PC-3 (cell line): ENCODE data around the gene HERPUD1. TPM values are rescaled to one million over a fixed set of nuclear protein-coding genes. Genes with fewer than 3 reads are reported as not detected.
"Not testable (repeated sequence)": the region's sequence is repeated elsewhere in the genome, so short reads cannot be mapped to it uniquely, and the experiment has no call there.

Experiments used
- ATAC-seq: fragments of 200-7000 bp; cut with Tn5 transposase; 2 replicates; pipeline ENCODE4 v1.9.1; 2020; ENCODE audit warnings: mild to moderate bottlenecking, moderate library complexity
- BruUV-seq: library from RNA; stranded (reverse); fragments of 400-500 nt; replicated peaks from 2 replicates; lab custom pipeline; 2021; lab: Mats Ljungman, UMichigan
- CTCF ChIA-PET: fragments of 300-600 bp; sonication (Branson Sonifier 250); formaldehyde crosslinking; loops from one replicate; lab custom pipeline; 2022; ENCODE audit warnings: antibody characterized with exemption; lab: Charles Lee
- POLR2A ChIA-PET: fragments of 300-600 bp; sonication (Branson Sonifier 250); formaldehyde crosslinking; loops from one replicate; lab custom pipeline; 2022; ENCODE audit warnings: antibody characterized with exemption; ENCODE audit not compliant: unreplicated experiment; lab: Charles Lee
- DNase-seq: peaks from one replicate; pipeline ENCODE4 v3.0.0-alpha.2; 2015
- H2AFZ ChIP-seq: fragments of 300-600 bp; sonication (generic); 2 replicates; pipeline ENCODE4 v1.6.0; 2016; ENCODE audit warnings: antibody characterized with exemption, low read length
- H3F3A ChIP-seq: fragments of 300-600 bp; sonication (generic); one replicate; pipeline ENCODE4 v1.6.0; 2017; ENCODE audit warnings: antibody characterized with exemption, low read length, control low read depth, mild to moderate bottlenecking; ENCODE audit not compliant: unreplicated experiment
- H3K27ac ChIP-seq: fragments of 300-600 bp; sonication (generic); 2 replicates; pipeline ENCODE4 v1.5.1; 2016; ENCODE audit warnings: mild to moderate bottlenecking, low read length
- H3K27me3 ChIP-seq: fragments of 300-600 bp; sonication (generic); 2 replicates; pipeline ENCODE4 v1.6.1; 2016; ENCODE audit warnings: low read length, mixed read lengths
- H3K36me3 ChIP-seq: fragments of 300-600 bp; sonication (generic); 2 replicates; pipeline ENCODE4 v1.6.1; 2016; ENCODE audit warnings: low read depth, mixed run types, low read length, mixed read lengths
- H3K4me1 ChIP-seq: fragments of 300-600 bp; sonication (generic); 2 replicates; pipeline ENCODE4 v1.5.1; 2016; ENCODE audit warnings: low read length; ENCODE audit not compliant: insufficient read depth
- H3K4me2 ChIP-seq: fragments of 300-600 bp; sonication (generic); 2 replicates; pipeline ENCODE4 v1.6.0; 2016; ENCODE audit warnings: low read length
- H3K4me3 ChIP-seq: fragments of 300-600 bp; sonication (generic); 2 replicates; pipeline ENCODE4 v1.5.1; 2016; ENCODE audit warnings: mild to moderate bottlenecking, low read length, mixed read lengths
- H3K79me2 ChIP-seq: fragments of 300-600 bp; sonication (generic); 2 replicates; pipeline ENCODE4 v1.6.1; 2017; ENCODE audit warnings: low read length, mixed read lengths
- H3K9ac ChIP-seq: fragments of 300-600 bp; sonication (generic); 2 replicates; pipeline ENCODE4 v1.6.0; 2016; ENCODE audit warnings: mild to moderate bottlenecking, low read length
- H3K9me2 ChIP-seq: fragments of 300-600 bp; sonication (generic); replicated peaks from 2 replicates; pipeline ENCODE4 v1.6.1; 2016; ENCODE audit warnings: mixed run types, low read length, mixed read lengths
- H3K9me3 ChIP-seq: fragments of 300-600 bp; sonication (generic); 2 replicates; pipeline ENCODE4 v1.6.1; 2016; ENCODE audit warnings: low read length, mixed read lengths
- H4K20me1 ChIP-seq: fragments of 300-600 bp; sonication (generic); 2 replicates; pipeline ENCODE4 v1.6.1; 2016; ENCODE audit warnings: low read length, mixed read lengths
- EZH2 ChIP-seq: fragments of 300-600 bp; sonication (generic); IDR thresholded peaks from one replicate; pipeline ENCODE4 v1.6.1; 2017; ENCODE audit warnings: antibody characterized with exemption, mild to moderate bottlenecking, low read length; ENCODE audit not compliant: unreplicated experiment
- EZH2phosphoT487 ChIP-seq: fragments of 300-600 bp; sonication (generic); IDR thresholded peaks from 2 replicates; pipeline ENCODE4 v1.6.1; 2018; ENCODE audit warnings: mild to moderate bottlenecking, antibody characterized with exemption, low read length, borderline replicate concordance
- intact Hi-C: fragments of 100-400 bp; cut with micrococcal nuclease; formaldehyde crosslinking; loops from 2 replicates; pipeline ENCODE4 v1.9.0; 2023
- total RNA-seq: library from RNA; depleted of rRNA; stranded (reverse); fragments of >200 nt; gene quantifications from 2 replicates; pipeline ENCODE4 v1.2.3, GENCODE V29; 2014
- TF ChIP-seq, protein P1 (sequence below): fragments of 300-600 bp; sonication (generic); conservative IDR thresholded peaks from 2 replicates; pipeline ENCODE4 v1.5.1; 2017; ENCODE audit warnings: antibody characterized with exemption, low read depth, mild to moderate bottlenecking, low read length

HERPUD1 gene
- total RNA-seq, 1 experiment from 2014 or later, result 54.9 TPM

DNA sequence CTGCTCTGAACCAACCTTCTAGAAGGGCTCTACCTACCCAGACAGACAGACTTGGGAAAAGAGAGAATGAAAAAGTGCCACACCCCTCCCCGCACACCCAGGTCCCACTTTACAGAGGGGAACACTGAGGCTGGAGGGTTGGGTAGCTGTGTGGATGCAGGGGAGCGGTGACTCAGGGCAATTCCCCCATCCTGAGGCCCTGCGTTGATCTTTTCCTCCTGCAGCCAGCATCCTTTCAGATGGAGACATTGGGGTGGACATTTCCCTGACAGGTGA lies 39.8 kb downstream of the HERPUD1 start:
- no peaks in the 10 kb centered on the region for H3K79me2 ChIP-seq
- BruUV-seq, result no TSS peak
- intact Hi-C loops, result no loop called here
- H3K27me3 ChIP-seq, result no peaks in the 10 kb centered on the region
- no peaks in the 10 kb centered on the region for H3K9me2 ChIP-seq
- DNase-seq, result no peak
- H4K20me1 ChIP-seq, result no peaks in the 10 kb centered on the region
- H3K27ac ChIP-seq, result no peak overlapping the region
- ATAC-seq, result no peak
- POLR2A ChIA-PET, result interaction anchor here (0.5 kb wide), 1 partner anchor 36 kb away, joined by 5 read pairs; no protein-coding TSS in a partner anchor
- CTCF ChIA-PET, result no interaction called here
- H3K9me3 ChIP-seq, result no peaks in the 10 kb centered on the region
- H3K4me2 ChIP-seq, result no peak overlapping the region
- H3K4me3 ChIP-seq, result no peak overlapping the region
- no peaks in the 10 kb centered on the region for H3K4me1 ChIP-seq
- H3F3A ChIP-seq, result no peaks in the 10 kb centered on the region
- TF ChIP-seq EZH2phosphoT487, result no peak
- TF ChIP-seq EZH2, result no peak
- TF ChIP-seq, protein P1, sequence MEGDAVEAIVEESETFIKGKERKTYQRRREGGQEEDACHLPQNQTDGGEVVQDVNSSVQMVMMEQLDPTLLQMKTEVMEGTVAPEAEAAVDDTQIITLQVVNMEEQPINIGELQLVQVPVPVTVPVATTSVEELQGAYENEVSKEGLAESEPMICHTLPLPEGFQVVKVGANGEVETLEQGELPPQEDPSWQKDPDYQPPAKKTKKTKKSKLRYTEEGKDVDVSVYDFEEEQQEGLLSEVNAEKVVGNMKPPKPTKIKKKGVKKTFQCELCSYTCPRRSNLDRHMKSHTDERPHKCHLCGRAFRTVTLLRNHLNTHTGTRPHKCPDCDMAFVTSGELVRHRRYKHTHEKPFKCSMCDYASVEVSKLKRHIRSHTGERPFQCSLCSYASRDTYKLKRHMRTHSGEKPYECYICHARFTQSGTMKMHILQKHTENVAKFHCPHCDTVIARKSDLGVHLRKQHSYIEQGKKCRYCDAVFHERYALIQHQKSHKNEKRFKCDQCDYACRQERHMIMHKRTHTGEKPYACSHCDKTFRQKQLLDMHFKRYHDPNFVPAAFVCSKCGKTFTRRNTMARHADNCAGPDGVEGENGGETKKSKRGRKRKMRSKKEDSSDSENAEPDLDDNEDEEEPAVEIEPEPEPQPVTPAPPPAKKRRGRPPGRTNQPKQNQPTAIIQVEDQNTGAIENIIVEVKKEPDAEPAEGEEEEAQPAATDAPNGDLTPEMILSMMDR, result no peak
- H3K36me3 ChIP-seq, result no peaks in the 10 kb centered on the region
- no peak overlapping the region for H2AFZ ChIP-seq
- H3K9ac ChIP-seq, result no peak overlapping the region

DNA sequence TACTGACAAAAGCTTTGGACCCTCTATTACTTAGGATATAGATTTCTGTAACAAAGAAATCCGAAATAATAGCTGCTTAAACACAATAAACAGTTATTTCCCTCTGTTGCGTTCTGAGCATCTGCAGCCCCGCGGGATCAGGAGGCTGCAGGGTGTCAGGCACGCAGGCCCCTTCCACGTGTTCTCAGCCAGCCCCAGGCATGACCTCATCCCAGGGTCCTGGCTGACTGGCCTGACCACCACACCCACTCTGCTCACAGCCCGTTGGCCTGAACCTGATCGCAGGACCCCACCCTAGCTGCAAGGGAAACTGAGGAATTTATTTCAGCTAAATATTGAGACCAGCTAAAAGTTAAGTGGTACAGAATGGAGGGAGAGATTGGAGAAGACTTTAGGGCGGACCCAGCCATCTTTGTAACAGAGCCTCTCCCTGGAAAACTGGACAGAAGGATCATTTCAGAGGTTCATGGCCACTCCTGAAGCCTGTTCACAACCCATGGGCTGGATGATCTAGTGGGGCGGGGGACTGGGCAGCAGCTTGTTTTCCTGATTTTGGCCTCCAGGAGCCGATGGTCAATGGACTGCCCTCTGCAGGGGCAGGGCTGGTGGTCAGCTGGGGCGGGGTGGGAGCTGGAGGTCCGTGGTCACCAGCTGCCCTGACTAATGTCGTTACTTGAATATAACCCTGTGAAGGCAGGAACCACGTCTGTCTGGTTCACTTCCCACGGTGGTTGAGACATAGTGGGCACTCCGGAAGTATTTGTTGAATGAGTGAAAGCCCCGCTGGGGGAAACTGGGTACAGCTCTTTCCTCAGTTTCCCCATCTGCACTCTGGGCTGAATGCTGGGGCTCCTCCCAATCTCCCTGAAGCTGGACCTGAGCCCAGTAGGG lies 40.7 kb downstream of the HERPUD1 start:
- Histone ChIP-seq H3K27ac (no peak overlapping the region), H3K9me3 (no peaks in the 10 kb centered on the region), H2AFZ (no peak overlapping the region), H3K36me3 (no peaks in the 10 kb centered on the region), H3K4me2 (no peak overlapping the region), H3K79me2 (no peaks in the 10 kb centered on the region), H3K4me3 (no peak overlapping the region), H3F3A (no peaks in the 10 kb centered on the region), H4K20me1 (no peaks in the 10 kb centered on the region), H3K9ac (no peak overlapping the region), H3K9me2 (no peaks in the 10 kb centered on the region), H3K4me1 (no peaks in the 10 kb centered on the region), H3K27me3 (no peaks in the 10 kb centered on the region)
- no TSS peak for BruUV-seq
- no peak for DNase-seq
- intact Hi-C loops, result no loop called here
- no peak for TF ChIP-seq EZH2
- no peak for TF ChIP-seq EZH2phosphoT487
- TF ChIP-seq, protein P1, result no peak
- ChIA-PET CTCF (no interaction called here), POLR2A (no interaction called here)
- no peak for ATAC-seq

DNA sequence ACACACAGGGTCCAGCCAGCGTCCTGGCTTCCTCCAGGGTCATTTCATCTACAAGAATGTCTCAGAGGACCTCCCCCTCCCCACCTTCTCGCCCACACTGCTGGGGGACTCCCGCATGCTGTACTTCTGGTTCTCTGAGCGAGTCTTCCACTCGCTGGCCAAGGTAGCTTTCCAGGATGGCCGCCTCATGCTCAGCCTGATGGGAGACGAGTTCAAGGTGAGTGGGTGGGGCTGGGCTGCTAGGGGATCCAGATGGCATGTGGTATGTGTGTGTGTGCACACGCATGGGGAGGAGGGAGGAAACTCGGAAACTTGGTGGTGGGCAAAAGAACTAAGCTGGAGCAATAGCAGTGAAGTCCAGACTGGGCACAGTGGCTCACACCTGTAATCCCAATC lies 41.4 kb downstream of the HERPUD1 start:
- Histone ChIP-seq H3K4me2 (no peak overlapping the region), H4K20me1 (no peaks in the 10 kb centered on the region), H2AFZ (no peak overlapping the region), H3K4me3 (no peak overlapping the region), H3K4me1 (no peaks in the 10 kb centered on the region), H3K9ac (no peak overlapping the region), H3K9me3 (no peaks in the 10 kb centered on the region), H3K27me3 (no peaks in the 10 kb centered on the region), H3K9me2 (no peaks in the 10 kb centered on the region), H3K36me3 (no peaks in the 10 kb centered on the region), H3F3A (no peaks in the 10 kb centered on the region), H3K27ac (no peak overlapping the region), H3K79me2 (no peaks in the 10 kb centered on the region)
- no peak for DNase-seq
- ChIA-PET POLR2A (no interaction called here), CTCF (no interaction called here)
- TF ChIP-seq EZH2 (no peak), EZH2phosphoT487 (no peak)
- TF ChIP-seq, protein P1, result no peak
- intact Hi-C loops, result no loop called here
- no TSS peak for BruUV-seq
- no peak for ATAC-seq

DNA sequence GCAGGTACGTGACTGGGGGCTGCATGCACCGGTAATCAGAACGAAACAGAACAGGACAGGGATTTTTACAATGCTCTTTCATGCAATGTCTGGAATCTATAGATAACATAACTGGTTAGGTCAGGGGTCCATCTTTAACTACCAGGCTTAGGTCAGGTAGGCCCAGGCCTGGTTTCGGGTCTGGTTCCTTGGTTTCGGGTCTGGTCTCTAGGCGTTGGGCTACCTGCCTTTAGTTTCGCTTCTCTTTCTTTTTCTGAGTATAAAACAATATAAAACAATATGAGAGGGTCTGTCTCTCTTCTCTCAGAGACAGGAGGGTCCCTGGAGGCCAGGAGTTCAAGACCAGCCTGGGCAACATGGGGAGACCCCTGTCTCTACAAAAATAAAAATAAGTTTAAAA lies 42.0 kb downstream of the HERPUD1 start:
- H3K9me2 ChIP-seq, H3K4me1 ChIP-seq, H3K9me3 ChIP-seq, H3K9ac ChIP-seq, H3K79me2 ChIP-seq, H3K4me2 ChIP-seq, H3K27ac ChIP-seq, H3F3A ChIP-seq, H4K20me1 ChIP-seq, intact Hi-C loops, ATAC-seq, CTCF ChIA-PET, H3K27me3 ChIP-seq, H3K4me3 ChIP-seq, POLR2A ChIA-PET, BruUV-seq, H2AFZ ChIP-seq, DNase-seq, H3K36me3 ChIP-seq: not testable (repeated sequence)
